SK-MEL-5 (cell line): ENCODE data around the gene IL17D. TPM values are rescaled to one million over a fixed set of nuclear protein-coding genes. Genes with fewer than 3 reads are reported as not detected.
A peak's percentile ranks its signal among the peaks of the same experiment; 100 is the strongest.

Experiments used
- DNase-seq: peaks from one replicate; pipeline ENCODE4 v3.0.0-alpha.2; 2016; ENCODE audit warnings: low read depth, low spot score
- in situ Hi-C: cut with HindIII; loops from 2 replicates; pipeline ENCODE4 v1.10.0; 2016; ENCODE audit warnings: low sequenced_read_pairs, high pct_unique_total_duplicates, low pct_unique_long_range_greater_than_20kb
- total RNA-seq: library from RNA; depleted of rRNA; stranded (reverse); fragments of >200 nt; shearing (Covaris generic); gene quantifications from 2 replicates; pipeline ENCODE4 v1.2.3, GENCODE V29; 2014

IL17D gene
- total RNA-seq, 1 experiment from 2014 or later = 3.7 TPM

- DNase-seq = no peak
- in situ Hi-C loops = no loop called here
Observed at GRCh38 chr13:20685092-20685491, 18.4 kb upstream of the IL17D start.

GRCh38 chr13:20686167-20686566 lies 17.3 kb upstream of the IL17D start:
- in situ Hi-C loops = no loop called here
- no peak for DNase-seq

GRCh38 chr13:20686863-20687579 lies 16.5 kb upstream of the IL17D start:
- no peak for DNase-seq
- in situ Hi-C loops = no loop called here

DNA sequence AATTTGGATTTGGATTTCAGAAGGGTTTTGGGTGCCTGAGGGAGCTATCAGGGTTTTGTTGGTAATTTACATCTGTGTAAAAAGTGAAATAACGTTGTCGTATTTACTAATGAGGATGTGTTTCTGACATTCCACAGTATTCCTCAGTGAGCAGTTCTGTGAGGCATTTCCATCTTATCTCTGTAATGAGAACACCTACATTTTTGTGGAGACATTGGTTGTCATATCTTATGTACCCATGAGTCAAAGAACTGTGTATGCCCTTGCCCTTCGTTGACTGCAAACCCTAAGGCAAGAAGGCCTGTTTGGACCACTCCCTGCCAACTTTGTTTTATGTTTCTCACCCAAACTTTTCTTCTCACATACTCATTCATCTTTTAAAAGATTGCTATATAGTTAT lies 14.2 kb upstream of the IL17D start:
- DNase-seq = no peak
- in situ Hi-C loops = no loop called here

DNA sequence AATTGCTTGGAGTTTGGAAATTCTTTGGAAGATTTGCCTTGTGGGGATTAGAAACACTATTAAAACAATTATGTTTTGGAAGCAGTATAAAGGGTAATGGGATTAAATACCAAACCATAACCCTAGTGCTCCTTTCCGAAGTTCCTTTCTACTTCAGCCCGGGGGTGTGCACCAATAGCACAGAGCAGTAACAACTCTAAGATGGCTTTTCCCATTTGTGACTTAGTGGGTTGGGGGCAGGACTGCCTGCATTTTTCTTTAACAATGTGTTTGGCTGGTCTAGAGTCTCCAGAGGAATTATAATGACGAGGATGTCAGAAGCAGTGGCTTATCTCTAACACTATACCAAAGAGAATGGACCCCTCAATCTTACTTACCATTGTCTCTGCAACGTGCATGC lies 11.9 kb upstream of the IL17D start:
- in situ Hi-C loops = no loop called here
- no peak for DNase-seq

DNA sequence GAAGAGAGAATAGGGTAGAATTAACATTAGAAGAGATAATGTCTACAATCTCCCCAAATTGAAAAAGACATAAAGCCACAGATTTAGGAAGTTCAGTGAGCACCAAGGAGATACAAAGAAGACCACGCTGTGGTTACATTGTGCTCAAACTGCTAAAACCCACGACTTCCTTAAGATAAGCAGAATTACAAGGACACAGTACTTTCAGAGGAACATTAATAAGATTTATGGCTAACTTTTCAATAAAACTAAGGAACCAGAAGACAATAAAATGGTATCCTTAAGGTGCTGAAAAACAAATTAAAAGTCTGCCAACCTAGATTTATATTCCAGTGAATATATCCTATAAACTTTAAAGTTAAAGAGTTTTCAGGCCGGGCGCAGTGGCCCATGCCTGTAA lies 7.4 kb upstream of the IL17D start:
- no peak for DNase-seq
- in situ Hi-C loops = no loop called here

DNA sequence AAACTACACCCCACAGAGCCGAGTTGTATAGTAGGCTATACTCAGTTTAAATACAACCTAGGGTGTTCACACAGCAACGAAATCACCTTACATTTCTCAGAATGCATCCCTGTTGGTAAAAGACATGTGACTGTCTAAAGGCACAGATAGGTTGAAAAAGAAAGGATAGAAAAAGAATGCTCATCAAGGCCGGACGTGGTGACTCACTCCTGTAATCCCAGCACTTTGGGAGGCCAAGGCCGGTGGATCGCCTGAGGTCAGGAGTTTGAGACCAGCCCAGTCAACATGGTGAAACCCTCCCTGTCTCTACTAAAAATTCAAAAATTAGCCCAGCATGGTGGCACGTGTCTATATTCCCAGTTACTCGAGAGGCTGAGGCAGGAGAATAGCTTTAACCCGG lies 3.8 kb upstream of the IL17D start:
- no peak for DNase-seq
- in situ Hi-C loops = no loop called here

DNA sequence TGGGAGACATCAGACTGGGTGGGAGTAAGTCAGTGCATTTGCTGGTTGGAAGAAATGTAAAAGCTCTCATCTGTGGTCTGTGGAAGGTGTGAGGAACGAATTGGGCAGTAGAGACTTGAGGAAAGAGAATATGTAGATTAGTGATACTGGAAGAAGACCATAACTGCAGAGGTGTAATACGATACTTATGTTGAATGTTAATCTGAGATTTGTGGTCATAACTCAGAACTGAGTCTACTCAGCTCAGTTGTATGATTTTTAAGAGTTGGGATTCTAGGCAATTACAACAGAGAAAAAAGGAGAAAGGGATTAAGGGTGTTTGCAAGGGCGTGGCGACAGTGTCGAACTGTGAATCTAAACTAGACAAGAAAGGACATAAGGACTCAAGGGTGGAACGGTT lies 3.2 kb upstream of the IL17D start:
- DNase-seq = no peak
- in situ Hi-C loops = no loop called here

- in situ Hi-C loops = no loop called here
- no peak for DNase-seq
Observed at GRCh38 chr13:20701461-20701860, 2.0 kb upstream of the IL17D start.

DNA sequence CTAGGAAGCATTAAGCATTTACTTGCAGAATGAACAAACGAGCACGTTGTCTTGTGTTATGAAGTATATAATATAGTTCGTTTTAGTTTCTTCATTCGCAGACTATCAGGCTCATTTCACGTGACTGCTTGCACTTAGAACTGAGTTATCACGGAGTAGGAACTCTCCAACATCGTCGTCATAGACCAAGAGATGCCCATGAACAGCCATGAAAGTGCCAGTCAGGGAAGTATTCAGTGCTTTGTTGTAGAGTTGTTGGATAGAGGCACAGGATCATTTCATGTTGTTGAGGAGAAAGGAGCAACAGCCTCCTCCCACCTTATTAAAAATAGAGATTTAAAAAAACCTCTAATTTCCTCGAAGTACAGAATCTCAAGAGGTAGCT lies 977 bp upstream of the IL17D start:
- DNase-seq = peak; percentile 45
- in situ Hi-C loops = no loop called here

- peak; percentile 70 for DNase-seq
- in situ Hi-C loops = no loop called here
Observed at GRCh38 chr13:20703780-20704458, 420 bp downstream of the IL17D start.

GRCh38 chr13:20704459-20705069 lies 1.1 kb downstream of the IL17D start:
- no peak for DNase-seq
- in situ Hi-C loops = no loop called here

DNA sequence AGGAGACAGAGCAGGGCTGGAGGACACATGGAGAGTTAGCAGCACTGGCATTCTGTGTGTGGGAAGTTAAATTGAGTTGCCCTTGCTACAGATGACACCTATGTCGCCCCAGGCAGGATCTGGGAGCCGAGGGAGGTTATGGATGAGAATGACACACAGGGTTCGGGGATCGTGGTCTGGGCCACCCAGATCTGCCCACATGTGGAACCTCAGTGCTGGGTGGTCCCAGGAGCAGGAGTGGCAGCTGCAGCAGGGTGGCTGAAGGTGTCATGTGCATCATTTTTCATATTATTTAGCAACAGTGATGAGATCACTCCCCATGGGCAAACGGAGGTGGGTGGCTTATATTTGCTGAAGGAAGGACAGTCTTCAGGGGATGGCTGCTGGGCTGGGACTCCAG lies 3.2 kb downstream of the IL17D start:
- in situ Hi-C loops = no loop called here
- no peak for DNase-seq

DNA sequence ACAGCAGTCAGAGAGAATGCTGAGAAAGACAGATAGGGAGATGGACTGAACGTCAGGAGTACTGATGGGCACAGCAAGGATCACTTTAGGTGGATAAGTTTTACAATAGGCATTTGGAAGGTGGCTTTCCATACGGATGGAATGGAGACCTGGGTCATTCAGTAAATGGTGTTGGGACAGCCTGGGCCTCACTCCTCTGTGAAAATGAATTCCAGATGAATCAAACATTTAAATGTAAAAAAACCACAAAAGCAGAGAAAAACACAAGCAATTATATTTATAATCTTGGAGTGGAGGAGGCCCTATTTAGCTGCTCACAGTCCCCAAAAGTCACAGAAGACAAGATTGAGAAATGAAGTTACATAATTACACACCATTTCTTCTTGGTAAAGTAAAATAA lies 4.7 kb downstream of the IL17D start:
- in situ Hi-C loops = no loop called here
- DNase-seq = no peak

GRCh38 chr13:20709369-20709768 lies 5.9 kb downstream of the IL17D start:
- no peak for DNase-seq
- in situ Hi-C loops = no loop called here

DNA sequence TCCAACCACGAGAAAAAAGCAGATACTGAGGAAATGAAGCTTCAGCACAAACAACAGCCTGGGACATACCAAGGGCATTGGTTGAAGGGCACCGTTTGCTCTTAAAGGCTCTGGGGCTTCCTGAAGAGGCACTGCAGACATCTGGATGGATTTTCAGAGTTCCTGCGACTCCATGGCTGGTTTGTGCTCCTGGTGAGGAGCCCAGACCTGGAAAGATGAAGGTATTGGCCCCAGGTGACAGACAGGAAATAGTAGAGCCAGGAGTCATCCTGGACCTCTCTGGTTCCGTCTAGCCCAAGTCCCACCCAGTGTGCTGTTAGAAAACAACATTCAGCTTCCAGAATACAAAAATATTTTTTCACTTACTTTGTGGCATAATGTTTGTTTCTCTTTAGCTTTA lies 6.3 kb downstream of the IL17D start:
- no peak for DNase-seq
- in situ Hi-C loops = no loop called here

GRCh38 chr13:20711301-20712044 lies 8.0 kb downstream of the IL17D start:
- in situ Hi-C loops = no loop called here
- peak; percentile 41 for DNase-seq

- in situ Hi-C loops = no loop called here
- DNase-seq = no peak
Observed at GRCh38 chr13:20713014-20713376, 9.5 kb downstream of the IL17D start.
